Mammary epithelial cell (primary cell): ENCODE measurements around the gene GPR35.

Source experiments
- EZH2 ChIP-seq: IDR thresholded peaks from 2 replicates; pipeline ENCODE4 v1.6.1; 2012; ENCODE audit warnings: low read length, inconsistent platforms, borderline replicate concordance
- TF ChIP-seq, protein P1 (sequence below), 2 donors: IDR thresholded peaks in 1 of 2; conservative IDR thresholded peaks in 1 of 2; 2 replicates each; pipeline ENCODE4 v1.5.1; 2011 to 2012; ENCODE audit warnings: inconsistent platforms in 2 of 2, low read length in 2 of 2, mild to moderate bottlenecking in 2 of 2, control low read depth in 1 of 2, low read depth in 1 of 2; ENCODE audit not compliant: insufficient read depth in 1 of 2; ENCODE audit errors: extremely low read depth in 1 of 2

DNA sequence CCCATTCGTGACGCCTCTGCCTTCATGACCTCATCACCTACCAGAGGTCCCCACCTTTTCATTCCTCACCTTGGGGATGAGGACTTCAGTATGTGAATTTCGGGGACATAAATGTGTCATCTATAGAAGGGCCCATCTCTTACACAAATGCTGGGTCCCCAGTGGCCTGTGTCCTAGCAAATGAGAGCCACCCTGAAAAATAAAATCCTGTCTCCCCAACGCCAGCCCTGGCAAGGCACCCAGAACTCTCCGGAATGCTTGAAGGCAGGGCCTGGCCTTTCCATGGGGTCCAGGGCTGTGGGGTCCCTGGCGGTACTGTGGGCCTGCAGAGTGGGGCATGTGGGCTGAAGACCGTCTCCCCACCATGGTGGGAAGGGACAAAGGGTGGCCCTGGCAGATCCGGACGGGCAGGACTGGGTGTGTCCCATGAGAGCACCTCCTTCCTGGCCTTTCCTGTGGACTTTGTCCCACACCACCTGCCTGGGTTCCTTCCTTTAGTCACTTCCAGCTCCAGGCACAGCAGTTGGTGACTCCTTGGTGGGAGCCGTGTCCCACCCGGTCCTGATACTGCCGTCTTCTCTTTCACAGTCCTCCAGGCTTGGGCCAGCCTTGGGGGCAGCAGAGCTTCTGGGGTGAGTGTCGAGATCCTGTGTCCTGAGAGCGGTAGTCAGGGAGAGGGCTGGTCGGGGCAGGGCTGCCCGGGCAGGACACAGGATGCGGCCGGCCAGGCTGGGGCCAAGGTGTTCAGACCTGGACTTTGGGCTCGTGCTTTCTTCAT lies 20.2 kb upstream of the GPR35 start:
- TF ChIP-seq, protein P1, sequence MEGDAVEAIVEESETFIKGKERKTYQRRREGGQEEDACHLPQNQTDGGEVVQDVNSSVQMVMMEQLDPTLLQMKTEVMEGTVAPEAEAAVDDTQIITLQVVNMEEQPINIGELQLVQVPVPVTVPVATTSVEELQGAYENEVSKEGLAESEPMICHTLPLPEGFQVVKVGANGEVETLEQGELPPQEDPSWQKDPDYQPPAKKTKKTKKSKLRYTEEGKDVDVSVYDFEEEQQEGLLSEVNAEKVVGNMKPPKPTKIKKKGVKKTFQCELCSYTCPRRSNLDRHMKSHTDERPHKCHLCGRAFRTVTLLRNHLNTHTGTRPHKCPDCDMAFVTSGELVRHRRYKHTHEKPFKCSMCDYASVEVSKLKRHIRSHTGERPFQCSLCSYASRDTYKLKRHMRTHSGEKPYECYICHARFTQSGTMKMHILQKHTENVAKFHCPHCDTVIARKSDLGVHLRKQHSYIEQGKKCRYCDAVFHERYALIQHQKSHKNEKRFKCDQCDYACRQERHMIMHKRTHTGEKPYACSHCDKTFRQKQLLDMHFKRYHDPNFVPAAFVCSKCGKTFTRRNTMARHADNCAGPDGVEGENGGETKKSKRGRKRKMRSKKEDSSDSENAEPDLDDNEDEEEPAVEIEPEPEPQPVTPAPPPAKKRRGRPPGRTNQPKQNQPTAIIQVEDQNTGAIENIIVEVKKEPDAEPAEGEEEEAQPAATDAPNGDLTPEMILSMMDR (conservative IDR thresholded peaks at IDR 0.05 in 1 of 2, IDR thresholded peaks at IDR 0.05 in 1 of 2; ENCODE audit: extremely low read depth in 1 of 2, insufficient read depth in 1 of 2, low read depth in 1 of 2, low read length in 2 of 2): no peak
- no peak for TF ChIP-seq EZH2
